SW 1271 (cell line): ENCODE data around the gene BNIP5.

Experiments used
- DNase-seq, 2 experiments: peaks; one replicate each; lab custom pipeline; 2025; lab: John Stamatoyannopoulos, UW

Gene BNIP5

DNA sequence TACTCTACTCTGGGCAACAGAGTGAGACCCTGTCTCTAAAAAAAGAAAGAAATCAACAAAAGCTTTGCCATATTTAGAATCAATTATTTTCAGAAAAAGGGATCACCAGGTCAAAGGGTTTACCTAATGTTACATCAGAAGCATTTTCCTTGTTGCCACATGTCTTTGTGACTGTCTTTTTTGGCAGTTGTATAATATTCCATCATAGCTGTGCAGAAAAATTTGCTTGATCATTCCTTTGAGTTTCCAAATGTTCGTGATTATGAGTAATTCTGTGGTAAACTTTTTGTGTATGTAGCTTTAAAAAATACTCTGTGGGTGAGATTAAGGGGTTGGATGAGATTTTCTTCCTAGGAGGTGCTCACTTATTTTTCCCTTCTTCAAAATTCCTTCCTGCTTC, 40.4 kb downstream of the BNIP5 start:
- no peak for DNase-seq

DNA sequence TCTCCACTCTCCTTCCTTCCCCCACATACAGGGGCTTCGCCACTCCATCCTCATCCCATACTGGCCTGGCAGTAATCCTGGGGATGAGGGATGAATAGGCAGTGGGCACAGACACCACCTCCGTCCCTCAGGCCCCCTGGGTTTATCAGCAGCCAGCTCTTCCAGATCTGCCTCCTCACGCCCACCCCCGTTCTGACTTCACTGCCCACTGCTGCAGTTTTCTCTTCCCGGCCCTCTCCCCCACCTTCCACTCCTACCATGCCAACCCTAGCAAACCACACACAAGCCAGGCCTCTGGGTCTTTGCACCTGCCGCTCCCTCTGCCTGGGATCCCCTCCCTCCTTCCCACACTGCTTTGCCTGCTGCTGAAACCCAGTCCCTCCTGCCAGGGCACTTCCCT, 44.5 kb downstream of the BNIP5 start:
- DNase-seq = no peak

- no peak for DNase-seq
Observed at GRCh38 chr6:36290668-36291620, 45.7 kb downstream of the BNIP5 start.

- no peak for DNase-seq
Observed at GRCh38 chr6:36289281-36289878, 47.3 kb downstream of the BNIP5 start.

GRCh38 chr6:36286858-36287257, 49.8 kb downstream of the BNIP5 start:
- DNase-seq = no peak

- no peak for DNase-seq
Observed at GRCh38 chr6:36285797-36286196, 50.9 kb downstream of the BNIP5 start.

DNA sequence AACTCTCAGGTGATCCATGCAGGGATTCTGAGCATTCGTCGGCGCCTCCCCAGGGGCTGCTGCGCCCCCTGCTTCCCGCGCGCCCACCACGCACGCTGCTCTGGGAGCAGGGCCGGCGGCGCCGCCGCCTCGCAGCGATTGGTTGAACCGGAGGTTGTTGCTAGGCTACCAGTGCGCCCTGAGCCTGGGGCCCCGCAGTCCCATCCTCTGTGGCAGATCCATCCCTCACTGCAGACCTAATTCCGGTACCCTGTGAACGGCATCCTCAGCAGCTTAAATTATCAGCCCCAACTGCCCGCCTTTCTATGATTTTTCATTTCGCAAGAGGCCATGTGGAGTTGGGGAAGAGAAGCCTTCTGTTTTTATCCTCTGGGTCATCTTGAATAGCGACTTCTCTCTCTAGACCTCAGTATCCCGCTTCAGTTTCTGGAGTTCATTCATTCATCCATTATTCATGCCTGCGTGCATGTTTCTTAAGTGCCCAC, 51.5 kb downstream of the BNIP5 start:
- DNase-seq = no peak

- no peak for DNase-seq
Observed at GRCh38 chr6:36284359-36284758, 52.3 kb downstream of the BNIP5 start.

GRCh38 chr6:36283608-36284007, 53.1 kb downstream of the BNIP5 start:
- DNase-seq = no peak

- no peak for DNase-seq
Observed at GRCh38 chr6:36280983-36281382, 55.7 kb downstream of the BNIP5 start.

DNA sequence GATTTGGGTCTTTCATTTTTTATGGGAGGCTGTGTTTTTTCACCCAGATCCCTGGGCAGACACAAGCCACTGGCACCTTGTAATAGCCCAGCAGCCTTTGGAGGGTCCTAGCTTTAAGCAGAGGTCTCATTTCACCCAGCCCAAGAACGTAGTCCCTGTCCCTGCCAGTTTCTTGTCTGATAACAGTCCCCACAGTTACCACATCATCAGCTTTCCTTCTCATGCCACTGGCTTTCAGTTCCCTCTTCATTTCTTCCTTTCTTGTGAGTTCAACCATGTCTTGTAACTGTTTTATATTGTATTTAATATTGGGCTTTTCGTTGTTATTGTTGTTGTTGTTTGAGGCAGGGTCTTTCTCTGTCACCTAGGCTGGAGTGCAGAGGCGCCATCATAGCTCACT, 56.2 kb downstream of the BNIP5 start:
- no peak for DNase-seq

DNA sequence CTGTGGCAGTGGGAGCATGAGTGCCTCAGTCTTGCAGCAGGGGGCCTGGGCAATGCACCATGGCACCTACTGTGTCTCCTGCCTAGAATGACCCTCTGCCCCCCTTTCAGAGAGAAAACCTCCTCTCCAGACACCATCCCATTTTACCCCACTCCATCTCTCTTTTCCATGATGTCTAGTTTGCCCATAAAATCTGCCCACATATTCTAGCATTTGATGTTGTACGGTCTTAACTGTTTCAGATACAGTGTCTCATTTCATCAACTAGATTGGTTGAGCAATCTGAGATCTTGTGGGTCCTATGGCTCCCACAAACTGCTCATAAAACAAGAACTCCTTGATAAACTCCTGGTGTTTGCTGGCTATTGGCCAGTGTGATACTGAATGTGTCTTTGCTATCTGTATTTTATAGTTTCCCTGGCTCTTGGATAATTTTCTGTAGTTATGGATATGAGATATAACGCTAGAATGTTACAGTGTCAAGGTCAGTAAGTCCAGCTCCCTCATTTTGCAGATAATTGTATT, 58.7 kb downstream of the BNIP5 start:
- DNase-seq = no peak

- no peak for DNase-seq
Observed at GRCh38 chr6:36276581-36277536, 59.8 kb downstream of the BNIP5 start.

DNA sequence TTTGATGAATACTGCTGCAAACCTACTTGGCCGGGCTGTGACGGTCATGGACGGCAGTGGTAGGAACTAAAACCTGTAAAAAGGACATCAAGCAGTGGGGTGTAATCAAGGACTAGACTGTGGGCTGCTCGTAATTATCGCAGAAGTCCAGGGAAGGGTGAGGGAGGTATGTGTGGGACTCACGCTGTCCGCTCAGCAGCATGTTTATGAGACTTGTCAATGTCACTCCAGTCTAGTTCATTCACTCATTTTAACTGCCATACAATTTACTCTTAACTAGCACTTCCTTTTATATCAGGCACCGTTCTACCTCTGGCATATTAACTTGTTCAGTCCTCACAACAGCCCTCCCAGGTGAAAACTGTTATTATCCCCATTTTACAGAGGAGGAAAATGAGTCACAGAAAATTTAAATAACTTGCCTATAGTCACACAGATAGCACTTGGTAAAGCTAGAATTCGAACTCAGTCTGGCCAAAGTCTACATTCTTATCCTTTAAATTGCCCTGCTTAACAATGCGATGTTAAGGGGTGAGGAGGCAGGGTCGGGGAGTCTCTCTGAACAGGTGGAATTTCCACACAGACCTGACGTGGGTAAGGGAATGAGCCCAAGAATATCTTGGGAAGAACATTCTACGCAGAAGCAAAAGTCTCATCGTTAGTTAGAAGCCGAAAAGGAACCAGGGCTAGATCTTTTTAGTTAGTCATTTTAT, 62.7 kb downstream of the BNIP5 start:
- no peak for DNase-seq

DNA sequence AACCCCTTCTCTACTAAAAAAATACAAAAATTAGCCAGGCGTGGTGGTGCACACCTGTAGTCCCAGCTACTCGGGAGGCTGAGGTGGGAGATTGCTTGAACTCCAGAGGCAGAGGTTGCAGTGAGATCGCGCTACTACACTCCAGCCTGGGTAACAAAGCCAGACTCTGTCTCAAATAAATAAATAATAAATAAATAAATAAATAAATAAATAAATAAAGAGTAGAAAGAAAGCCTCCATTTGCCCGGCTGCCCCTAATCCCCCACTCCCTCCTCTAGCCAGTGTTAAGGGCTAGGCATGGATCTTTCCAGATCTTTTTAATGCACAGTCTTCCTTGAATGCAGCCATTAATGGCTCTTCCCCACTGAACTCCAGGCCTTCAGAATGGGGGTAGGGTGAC, 63.6 kb downstream of the BNIP5 start:
- DNase-seq = no peak

DNA sequence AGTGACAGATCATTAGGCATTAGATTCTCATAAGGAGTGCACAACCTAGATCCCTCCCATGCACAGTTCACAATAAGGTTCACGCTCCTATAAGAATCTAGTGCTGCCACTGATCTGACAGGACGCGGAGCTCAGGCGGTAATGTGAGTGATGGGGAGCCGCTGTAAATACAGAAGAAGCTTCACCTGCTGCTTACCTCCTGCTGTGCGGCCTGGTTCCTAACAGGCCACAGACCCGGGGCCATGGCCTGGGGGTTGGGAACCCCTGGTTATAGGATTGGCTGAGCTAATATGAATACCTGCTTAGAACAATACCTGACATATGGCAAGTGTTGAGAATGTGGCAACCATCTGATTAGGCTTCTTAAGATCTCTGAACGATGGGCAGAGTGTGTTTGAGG, 64.5 kb downstream of the BNIP5 start:
- no peak for DNase-seq

GRCh38 chr6:36269834-36270705, 66.6 kb downstream of the BNIP5 start, which contains the start of gene PNPLA1:
PNPLA1 (plus strand) TSS chr6:36270060; CDS start chr6:36270460, 400 bp downstream.
- DNase-seq = no peak

DNA sequence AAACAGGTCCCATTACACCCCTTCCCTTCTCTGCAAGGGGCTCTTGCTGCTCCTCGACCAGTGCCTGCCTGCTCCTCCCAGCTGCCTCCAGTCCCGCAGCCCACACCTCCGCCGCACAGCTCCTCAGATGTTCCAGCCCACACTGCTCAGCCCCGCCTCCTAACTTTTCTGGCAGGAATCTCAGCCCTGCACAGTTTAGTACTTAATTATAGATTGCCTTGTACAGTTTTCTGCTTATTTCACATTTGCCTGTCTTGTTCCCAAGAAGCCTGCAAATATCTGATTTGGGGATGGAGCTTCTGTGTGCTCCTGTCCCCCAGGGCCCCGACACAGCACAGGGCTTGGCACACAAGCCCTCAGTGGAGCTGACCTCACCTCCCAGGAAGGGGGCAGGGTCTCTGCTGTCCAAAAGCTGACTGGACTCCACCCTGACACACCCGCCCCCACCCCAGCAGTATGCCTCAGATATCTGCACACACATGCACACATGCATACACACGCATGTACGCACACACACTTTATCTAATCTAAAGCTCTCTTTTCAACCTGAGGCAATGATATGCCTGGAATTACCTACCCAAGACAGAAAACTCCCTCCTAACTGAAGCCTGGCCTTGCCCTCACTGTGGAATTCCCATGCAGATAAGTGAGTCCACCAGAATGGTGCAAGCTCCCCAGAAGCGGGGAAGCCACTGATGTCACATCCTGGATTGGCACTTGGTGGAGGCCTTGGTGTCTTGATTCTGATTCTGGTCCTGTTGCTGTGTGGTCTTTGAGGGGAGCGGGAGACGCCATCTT, 68.0 kb downstream of the BNIP5 start:
- no peak for DNase-seq

DNA sequence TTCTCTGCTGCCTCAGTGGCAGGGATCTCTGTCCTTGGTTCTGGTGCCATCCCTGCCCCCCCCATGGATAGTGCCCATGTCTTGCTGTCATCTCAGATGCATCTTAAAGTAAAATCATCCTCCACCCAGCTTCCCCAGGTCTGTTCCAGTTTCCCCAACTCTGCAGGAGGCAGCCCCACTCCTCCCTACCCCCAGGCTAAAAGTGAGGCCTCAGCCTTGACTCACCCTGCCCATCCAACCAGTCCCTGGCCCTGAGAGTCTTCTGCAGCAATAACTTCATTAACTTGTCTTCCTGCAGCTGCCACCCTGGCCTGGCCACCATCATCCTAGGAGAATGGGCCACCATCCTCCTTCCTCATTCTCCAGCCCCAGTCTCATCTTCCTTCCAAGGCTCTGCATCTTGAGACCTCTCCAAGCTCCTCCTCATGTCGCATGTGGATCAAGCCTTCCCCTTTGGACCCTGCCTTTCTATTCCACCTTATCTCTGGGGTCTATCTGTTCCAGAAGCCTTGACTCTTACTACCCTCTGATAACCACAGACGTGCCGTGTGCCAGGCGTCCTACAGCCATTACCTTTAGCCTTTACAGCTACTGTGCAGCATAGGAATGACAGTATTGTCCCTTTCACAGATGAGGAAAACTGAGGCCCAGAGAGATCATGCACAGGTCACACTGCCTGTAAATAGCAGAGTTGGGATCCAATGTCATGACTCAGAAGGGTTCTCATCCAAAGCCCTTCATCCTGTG, 68.8 kb downstream of the BNIP5 start:
- DNase-seq = no peak
